ENCODE data around the gene LFNG. TPM values are rescaled to one million over a fixed set of nuclear protein-coding genes. Genes with fewer than 3 reads are reported as not detected.

The LFNG gene
- total and polyA plus RNA-seq, 2 of the 13 experiments (the other 11 are each of a cell fraction or from before 2014, with no cell fraction given) = 0.44 to 1.5 TPM

GRCh38 chr7:2558629-2559282, 39.2 kb downstream of the LFNG start, which contains the start of gene IQCE (continued):
- TF ChIP-seq USF2 (IDR thresholded peaks at IDR 0.05; ENCODE audit: low read depth, low read length) (no peak), USF2 (CRISPR knock-in tag; IDR thresholded peaks at IDR 0.05; ENCODE audit: borderline replicate concordance) (no peak), KAT2B (IDR thresholded peaks at IDR 0.05; ENCODE audit: borderline replicate concordance, low read depth, low read length) (no peak), CTCF (CRISPR knock-in tag; IDR thresholded peaks at IDR 0.05) (no peak), MIER2 (CRISPR knock-in tag; IDR thresholded peaks at IDR 0.05) (no peak), NRL (CRISPR knock-in tag; IDR thresholded peaks at IDR 0.05; ENCODE audit: borderline replicate concordance) (no peak), HOXA3 (CRISPR knock-in tag; IDR thresholded peaks at IDR 0.05) (peak; percentile 22; the same call in 1 of the 2 replicates), RFXAP (CRISPR knock-in tag; IDR thresholded peaks at IDR 0.05; ENCODE audit: borderline replicate concordance) (0 out of 2 replicates have a peak, but pooled peaks have one; percentile 18), ZNF530 (CRISPR knock-in tag; IDR thresholded peaks at IDR 0.05; ENCODE audit: low read depth) (no peak), SP2 (CRISPR knock-in tag; IDR thresholded peaks at IDR 0.05) (no peak), ZNF773 (CRISPR knock-in tag; IDR thresholded peaks at IDR 0.05; ENCODE audit: borderline replicate concordance) (no peak; the same call in 1 of the 2 replicates), ERF (CRISPR knock-in tag; IDR thresholded peaks at IDR 0.05) (peak; percentile 48; the same call in 1 of the 2 replicates), ZBTB37 (CRISPR knock-in tag; IDR thresholded peaks at IDR 0.05) (no peak), ZSCAN29 (CRISPR knock-in tag; conservative IDR thresholded peaks at IDR 0.05) (0 out of 2 replicates have a peak, but pooled peaks have one; percentile 28), ELF3 (CRISPR knock-in tag; IDR thresholded peaks at IDR 0.05) (0 out of 2 replicates have a peak, but pooled peaks have one; percentile 13)
- TF ChIP-seq, protein P1, sequence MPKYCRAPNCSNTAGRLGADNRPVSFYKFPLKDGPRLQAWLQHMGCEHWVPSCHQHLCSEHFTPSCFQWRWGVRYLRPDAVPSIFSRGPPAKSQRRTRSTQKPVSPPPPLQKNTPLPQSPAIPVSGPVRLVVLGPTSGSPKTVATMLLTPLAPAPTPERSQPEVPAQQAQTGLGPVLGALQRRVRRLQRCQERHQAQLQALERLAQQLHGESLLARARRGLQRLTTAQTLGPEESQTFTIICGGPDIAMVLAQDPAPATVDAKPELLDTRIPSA (CRISPR knock-in tag; IDR thresholded peaks at IDR 0.05; ENCODE audit: borderline replicate concordance) = no peak
- TF ChIP-seq, protein P2, sequence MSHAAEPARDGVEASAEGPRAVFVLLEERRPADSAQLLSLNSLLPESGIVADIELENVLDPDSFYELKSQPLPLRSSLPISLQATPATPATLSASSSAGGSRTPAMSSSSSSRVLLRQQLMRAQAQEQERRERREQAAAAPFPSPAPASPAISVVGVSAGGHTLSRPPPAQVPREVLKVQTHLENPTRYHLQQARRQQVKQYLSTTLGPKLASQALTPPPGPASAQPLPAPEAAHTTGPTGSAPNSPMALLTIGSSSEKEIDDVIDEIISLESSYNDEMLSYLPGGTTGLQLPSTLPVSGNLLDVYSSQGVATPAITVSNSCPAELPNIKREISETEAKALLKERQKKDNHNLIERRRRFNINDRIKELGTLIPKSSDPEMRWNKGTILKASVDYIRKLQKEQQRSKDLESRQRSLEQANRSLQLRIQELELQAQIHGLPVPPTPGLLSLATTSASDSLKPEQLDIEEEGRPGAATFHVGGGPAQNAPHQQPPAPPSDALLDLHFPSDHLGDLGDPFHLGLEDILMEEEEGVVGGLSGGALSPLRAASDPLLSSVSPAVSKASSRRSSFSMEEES (CRISPR knock-in tag; IDR thresholded peaks at IDR 0.05) = 0 out of 2 replicates have a peak, but pooled peaks have one; percentile 16
- TF ChIP-seq, protein P3, sequence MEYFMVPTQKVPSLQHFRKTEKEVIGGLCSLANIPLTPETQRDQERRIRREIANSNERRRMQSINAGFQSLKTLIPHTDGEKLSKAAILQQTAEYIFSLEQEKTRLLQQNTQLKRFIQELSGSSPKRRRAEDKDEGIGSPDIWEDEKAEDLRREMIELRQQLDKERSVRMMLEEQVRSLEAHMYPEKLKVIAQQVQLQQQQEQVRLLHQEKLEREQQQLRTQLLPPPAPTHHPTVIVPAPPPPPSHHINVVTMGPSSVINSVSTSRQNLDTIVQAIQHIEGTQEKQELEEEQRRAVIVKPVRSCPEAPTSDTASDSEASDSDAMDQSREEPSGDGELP (IDR thresholded peaks at IDR 0.05; ENCODE audit: borderline replicate concordance, low read depth) = peak; percentile 39; the same call in 1 of the 2 replicates
- TF ChIP-seq, protein P4, sequence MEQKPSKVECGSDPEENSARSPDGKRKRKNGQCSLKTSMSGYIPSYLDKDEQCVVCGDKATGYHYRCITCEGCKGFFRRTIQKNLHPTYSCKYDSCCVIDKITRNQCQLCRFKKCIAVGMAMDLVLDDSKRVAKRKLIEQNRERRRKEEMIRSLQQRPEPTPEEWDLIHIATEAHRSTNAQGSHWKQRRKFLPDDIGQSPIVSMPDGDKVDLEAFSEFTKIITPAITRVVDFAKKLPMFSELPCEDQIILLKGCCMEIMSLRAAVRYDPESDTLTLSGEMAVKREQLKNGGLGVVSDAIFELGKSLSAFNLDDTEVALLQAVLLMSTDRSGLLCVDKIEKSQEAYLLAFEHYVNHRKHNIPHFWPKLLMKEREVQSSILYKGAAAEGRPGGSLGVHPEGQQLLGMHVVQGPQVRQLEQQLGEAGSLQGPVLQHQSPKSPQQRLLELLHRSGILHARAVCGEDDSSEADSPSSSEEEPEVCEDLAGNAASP (CRISPR knock-in tag; IDR thresholded peaks at IDR 0.05; ENCODE audit: borderline replicate concordance) = no peak

Measured in HepG2 (cell line).